Stimulated activated CD8-positive, alpha-beta memory T cell treated with anti-CD3 and anti-CD28 coated beads, Interleukin-4, amount 100 ng/mL, for 1 hour (primary cell): ENCODE data around the gene B3GALNT1.
"Not testable (repeated sequence)": the region's sequence is repeated elsewhere in the genome, so short reads cannot be mapped to it uniquely, and the experiment has no call there.

ENCODE experiments used
- DNase-seq, 2 donors: peaks; one replicate each; pipeline ENCODE4 v3.0.0-alpha.2; 2020; ENCODE audit warnings: low read depth in 2 of 2, low spot score in 1 of 2

Gene B3GALNT1

DNA sequence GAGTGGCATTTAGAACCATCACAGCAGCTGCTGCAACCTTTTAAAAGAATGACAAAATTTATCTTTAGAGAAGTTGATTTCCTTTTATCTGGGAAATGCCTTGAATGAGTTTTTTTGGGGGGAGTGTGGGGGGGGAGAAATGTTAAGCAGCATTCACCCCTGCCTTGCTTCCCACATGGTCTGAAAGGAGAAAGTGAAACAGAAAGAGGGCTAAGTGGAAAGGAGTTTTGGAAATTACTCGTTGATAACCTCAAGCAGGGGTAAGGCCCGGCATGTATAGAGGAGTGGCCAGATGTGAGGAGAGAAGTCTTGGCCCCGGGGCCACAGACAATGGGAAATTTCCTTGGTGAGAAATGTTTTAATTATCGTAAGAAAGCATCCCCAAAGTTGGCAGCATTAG, 23.5 kb downstream of the B3GALNT1 start:
- no peak for DNase-seq

DNA sequence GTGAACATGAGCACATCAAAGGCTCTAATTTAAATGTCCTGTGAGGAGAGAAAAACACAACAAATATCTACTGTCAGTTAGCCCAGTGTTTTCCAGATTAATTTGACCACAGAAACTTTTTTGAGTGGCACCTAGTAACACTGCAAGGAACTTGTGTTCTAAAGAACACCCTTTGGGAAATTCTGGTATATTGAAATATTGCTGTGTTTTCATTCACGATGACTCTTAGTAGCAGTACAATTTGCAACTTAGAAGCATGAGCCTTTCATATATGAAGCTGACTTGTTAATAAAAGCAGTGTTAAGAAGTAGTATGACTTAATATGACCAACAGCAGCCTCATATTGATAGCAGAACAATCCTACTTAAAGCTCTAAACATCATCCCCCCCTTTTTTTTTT, 32.0 kb downstream of the B3GALNT1 start:
- DNase-seq: no peak

DNA sequence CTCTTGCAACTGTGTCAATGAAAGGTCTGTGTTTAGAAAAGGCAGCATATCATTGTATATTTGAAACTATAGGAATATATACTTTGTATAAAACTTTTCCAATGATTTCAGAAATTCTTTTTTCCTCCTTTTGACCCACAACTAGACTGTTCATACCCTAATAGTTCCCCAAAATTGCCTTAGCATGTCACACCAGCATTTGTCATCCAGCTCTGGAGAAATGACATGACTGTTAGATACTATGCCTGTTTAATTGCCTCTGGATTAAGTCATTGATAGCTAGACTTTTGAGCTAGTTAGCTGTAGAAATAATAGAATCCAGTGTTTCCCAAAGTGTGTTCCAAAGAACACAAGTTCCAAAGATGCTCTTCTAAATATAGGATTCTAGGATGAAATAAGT, 32.4 kb downstream of the B3GALNT1 start:
- DNase-seq: no peak

DNA sequence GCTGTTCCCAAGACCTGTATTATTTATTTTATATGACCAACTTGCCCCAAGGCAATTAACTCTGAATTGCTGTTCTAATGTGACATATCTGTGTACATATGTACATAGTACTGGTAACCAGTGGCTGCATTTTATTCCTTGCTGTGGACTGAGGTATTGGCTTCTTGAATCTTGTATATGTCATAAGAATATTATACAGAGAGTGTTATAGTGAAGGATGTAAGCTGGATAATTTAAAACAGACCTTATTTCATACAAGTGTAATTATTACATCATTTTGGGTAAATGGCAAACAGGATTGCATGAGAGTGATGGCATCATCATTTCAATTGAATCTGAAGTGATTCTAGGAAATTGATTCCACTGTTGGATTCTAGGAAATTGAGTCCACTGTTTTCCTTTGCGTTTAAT, 32.9 kb downstream of the B3GALNT1 start:
- no peak for DNase-seq

DNA sequence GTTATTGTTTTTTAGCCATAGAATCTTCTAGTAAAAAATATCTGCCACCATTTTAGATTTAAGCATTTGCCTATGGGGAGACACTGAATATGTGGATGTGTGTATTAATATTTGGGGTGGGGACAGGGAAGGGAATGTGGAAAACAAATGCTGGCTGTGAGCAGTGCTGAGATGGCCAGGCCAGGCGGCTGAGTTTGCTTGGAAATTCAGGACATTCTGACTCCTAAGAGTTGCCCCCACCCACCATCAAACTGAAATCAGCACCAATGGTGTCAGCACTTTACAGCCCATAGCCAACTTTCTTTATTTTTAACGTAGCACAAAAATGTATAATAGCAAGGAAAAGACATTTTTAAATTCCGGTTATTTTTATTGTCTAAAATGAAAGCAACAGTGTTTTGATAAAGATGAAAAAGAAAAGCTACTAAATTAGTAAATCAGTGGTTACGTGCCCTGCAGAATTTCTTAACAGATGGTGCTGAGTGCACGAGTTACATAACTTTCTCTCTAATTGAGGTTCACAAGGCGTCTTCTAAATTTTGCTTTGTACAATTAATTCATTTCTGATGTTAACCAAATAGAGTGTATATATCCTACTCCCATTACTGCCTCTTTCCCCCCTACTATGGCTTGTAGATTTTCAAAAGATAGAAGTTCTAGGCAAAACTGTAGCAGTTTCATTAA, 34.0 kb downstream of the B3GALNT1 start:
- DNase-seq: no peak

DNA sequence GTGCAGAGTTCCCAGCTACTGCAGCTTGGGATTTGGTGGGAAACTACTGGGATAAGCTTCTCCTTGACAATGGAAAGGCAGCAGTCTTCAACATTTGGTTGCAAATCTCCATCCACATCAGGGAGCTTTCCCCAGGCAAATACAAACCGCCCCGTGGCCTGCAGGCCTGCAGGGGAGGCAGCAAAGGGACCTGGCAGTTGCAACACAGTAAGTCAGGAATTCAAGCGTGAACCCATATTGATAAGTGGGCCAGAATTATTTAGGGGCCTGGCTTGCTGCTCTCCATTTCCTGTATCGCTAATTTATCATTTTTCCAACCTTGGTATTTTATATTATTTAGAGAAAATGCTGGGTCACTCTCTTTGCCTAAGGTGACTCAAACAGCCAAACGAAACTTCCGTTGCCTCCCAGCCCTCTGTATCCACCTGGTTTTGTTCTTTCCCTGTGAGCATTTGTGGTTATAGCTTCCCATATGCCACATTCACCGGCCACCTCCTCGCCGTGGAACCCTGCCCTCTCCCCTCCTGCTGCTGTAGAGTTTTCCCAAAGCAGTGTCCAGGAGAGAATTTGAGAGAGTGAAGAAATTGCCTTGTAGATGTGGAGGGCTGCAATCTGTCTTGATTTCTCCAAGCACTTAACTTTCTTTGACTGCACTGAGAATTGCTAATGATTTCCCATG, 34.8 kb downstream of the B3GALNT1 start:
- no peak for DNase-seq

DNA sequence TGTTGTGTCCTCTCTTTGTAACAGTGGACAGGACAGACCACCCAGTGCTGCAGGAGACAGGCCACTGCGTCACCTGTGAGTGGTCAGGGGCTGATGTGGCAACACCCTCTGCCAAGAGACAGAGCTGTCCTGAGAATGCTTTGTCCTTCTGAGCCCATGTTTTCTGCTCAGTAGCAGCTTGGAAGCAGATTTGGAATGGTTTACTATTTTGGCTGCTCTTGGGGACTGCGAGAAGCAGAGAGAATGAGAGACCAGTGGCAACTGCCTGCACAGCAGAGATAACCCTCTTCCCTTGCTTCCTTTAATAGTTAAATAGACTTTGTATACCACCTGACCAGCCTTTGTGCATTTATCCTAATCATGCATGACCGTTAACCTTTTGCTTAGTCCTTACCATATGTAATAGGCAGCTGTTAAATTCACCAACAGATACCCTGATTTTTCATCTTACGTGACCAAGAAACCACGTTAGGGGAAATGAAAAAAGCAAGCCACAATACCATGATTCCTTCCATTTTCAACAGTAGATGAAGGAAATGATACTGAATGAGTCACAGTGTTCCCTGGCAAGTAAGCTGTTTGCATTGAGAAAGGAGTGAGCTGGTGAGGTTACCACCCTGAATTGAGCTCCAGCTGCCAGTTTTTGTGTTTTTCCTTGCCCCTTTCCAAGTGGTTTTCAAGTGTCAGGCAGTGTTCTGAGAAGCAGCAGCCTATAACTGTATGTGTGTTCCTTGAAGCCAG, 35.5 kb downstream of the B3GALNT1 start:
- DNase-seq: no peak

DNA sequence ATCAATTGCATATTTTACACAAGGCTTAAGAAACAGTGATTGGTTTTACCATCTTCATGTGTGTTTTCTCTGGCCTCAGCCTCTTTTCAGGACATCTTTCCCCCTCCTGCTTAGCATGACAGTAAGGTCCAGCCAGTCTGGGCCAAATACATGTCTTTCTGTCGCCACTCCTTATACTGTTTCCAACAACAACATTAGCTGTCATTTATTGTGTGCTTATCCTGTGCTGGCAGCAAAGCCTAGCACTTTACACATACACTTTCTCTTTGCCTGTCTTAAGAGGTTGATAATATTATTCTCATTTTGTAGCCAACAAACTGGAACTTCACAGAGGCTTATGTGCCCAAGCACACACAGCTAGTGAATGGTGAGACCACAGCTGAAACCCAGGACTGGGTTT, 37.8 kb downstream of the B3GALNT1 start:
- DNase-seq: no peak

DNA sequence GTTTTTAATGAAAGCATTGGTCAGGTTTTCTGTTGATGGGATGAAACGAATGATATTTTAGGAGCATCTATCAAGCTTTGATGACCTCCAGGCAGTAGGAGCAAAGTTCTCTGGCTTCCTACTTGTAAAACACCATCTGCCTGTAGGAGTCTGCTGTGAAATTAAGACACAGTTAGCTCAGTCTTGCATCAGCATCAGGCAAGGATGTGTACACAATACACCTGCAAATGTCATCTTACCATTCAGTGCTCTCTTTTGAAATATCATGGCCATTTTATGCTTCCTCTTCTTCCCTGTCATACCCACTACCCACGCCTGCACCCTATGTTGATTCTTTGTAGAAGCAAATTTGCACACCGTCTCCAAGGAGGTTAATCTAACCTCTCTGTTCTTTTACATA, 38.2 kb downstream of the B3GALNT1 start:
- DNase-seq: no peak

DNA sequence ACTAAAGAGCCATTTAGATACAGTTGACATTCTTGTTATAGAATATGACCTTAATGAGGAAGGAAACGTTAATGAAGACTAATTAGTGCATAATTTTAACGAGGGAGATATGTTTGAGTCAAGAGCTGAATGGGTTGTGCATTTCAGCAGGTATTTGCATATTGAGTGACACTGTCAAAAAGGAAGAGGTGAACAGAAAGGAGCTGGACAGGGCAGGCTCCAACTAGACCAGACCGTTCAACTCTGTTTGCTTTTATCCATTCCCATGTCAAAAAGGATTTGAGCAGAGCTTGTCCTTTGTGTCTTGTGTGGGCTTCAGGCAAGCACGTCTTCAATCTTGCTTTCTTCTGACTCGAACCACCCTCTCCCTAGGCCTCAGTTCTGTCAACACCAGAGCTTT, 40.7 kb downstream of the B3GALNT1 start:
- no peak for DNase-seq

DNA sequence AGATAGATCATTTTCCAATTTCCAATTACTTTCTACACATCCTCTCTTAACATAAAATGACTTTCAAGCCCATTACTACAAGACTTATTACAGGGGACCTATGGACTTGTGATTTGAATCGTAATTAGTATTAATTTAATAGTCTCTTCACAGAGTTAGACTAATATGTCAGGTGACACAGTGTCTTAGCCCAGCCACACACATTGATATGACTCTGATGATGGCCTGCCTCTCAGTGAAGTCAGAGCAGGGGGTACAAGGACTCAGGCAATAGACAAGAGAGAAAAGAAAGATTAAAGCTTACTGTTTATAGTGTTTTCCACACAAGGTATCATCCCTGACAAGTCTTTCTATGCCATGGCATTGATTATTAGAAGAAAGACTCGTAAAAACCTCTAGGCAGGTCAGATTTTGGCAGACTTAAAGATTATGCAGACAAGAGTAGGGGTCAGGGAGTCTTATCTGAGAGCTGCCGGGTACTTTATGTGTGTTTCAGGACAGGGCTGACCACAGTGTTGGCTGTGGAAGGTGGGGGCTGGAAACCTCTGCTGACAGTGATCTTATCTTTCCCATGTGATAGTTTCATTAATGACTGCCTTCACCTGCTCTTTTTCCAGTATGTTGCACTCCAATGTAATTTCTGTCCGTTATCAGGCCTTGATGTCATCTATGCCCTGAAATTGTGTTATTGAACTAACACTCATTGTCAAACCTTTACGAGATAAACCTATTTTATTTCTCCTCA, 50.1 kb downstream of the B3GALNT1 start:
- DNase-seq: no peak

DNA sequence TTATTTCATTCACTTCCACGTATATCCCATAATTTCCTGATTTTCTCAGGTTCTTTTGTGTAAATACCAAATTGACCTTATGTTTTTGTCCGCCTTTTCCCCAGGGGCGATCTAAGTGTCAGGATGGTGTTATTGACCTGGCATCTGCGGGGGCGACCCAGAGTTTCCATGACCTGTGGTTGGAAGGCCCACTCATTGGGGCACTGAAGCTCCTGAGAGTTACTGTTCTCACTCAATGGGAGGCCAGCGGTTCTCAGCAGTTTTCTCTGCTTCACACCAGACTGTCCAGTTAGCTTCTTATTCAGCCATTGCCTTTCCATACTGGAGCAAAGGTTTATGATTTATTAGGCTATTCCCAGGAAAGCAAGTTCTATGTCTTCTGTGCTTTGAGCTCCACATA, 53.3 kb downstream of the B3GALNT1 start:
- DNase-seq: no peak

DNA sequence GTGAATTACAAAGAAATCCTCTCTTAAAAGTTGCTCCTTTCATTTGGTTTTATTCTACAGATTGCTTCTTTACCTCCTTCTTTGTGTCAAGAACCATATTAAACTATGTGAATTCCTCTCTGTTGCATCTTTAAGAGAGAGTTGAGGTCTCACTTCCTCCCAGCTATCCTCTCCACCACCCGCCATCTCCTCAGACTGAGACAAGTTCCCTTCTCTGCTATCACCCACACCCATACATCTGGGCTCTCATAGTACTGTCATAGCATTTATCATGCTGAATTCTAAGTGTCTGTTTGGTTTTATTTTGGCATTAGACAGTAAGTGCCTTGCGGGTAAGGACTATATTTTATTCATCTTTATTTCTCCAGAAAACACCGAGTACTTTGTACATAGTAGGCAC, 54.2 kb downstream of the B3GALNT1 start:
- DNase-seq: no peak

DNA sequence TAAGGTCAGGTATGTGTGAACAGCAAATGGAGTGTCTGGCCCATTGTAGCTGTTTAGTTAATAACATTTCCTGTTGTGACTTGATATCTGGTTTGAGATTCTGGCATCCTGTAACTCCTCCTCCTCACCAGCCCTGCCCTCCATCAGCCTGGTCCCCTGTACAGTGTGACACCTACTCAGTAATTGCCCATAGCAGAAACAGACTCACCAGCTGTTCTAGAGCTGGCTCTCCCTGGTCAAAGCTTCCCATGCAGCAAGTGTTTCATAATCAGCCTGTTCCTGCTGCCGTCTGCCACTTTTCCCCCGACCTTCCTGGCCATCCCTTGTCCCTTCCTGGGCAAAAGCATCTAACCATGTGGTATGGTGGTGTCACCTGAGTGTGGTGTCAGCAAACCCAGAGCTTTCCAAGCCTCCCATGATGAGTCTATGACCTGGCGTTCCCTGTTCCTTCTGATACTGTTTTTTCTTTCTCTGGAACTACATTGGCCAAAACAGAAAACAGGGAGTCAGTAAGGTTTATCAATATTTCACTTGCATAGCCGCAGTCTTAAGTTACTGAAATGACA, 55.4 kb downstream of the B3GALNT1 start:
- DNase-seq: no peak

DNA sequence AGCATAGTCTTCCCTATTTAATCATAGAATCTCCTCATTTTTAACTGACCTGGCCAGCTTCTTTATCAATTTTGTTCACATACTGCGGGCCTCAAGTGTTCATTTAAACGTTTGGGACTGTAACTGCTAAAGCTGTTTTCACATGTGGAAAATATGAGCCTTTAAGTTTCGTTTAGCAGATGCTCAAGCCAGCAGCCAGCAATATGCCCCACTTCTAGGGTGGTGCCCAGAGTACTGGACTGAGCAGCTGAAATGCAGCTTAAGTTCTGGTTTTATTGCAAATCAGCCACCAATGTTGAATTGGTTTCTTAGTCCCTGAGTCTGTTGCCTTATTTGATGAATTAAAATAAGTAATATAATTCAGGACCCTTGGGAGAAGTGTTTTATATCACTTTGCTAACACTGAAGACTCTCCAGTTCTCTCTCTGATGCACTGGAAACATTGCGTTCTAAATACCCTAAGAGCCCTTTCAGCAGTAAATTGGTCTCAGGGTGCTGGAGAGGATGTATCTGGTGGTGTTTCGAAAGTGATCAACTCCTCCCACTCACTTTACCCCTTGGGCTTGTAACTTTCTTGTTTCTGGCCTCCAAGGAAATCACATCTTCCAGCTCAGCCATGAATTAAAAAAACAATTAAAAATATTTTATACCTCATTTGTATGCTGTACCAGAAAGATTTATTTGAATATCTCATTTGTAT, 61.7 kb downstream of the B3GALNT1 start:
- no peak for DNase-seq

DNA sequence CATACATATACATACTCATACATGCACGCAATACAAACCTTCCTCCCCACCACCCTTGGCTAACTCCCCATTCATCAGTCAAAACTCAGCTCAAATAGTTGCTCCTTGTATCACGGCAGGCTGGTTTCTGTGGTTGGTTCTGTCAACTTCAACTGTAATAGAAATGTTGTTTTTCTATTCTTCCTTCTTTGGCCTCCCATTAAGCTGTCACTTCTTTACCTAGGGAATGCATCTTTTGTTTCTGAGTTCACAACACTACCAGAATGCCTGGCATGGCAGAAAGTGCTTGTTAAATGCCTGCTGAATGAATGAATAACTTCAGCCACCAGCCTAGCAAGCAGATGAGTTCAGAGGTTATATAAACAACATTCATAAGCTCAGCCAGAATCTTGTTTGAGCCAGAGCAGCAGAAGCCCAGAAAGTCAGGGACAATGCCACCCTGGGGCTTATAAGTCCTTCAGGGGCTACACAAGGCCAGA, 63.1 kb downstream of the B3GALNT1 start:
- DNase-seq: no peak

DNA sequence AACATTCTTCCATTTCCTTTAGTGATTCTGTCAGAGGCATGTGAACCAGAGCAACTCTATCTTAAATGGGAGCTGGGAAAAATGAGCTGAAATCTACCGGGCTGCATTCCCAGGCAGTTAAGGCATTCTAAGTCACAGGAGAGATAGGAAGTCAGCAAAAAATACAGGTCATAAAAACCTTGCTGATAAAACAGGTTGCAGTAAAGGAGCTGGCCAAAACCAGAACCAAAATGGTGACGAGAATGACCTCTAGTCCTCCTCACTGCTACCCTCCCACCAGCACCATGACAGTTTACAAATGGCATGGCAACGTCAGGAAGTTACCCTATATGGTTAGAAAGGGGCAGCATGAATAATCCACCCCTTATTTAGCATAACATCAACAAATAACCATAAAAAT, 66.4 kb downstream of the B3GALNT1 start:
- DNase-seq: no peak

DNA sequence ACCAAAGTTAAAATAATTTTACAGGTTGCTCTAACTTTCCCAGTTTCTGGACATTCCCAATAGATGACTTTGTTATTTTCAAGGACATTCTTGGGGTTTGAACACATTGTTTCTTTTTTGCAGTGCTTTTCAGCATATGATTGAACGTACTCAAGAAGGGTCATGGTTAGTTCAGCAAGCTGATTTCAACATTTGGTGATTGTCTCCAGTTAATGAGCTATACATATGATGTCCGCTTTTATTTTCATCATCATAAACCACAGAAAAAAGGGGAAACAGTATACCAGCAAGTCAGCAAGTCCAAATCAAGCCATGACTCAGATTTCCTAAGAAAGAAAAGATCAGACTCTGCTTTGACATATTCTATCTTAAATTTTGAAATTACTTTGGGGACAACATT, 69.4 kb downstream of the B3GALNT1 start:
- DNase-seq: no peak

DNA sequence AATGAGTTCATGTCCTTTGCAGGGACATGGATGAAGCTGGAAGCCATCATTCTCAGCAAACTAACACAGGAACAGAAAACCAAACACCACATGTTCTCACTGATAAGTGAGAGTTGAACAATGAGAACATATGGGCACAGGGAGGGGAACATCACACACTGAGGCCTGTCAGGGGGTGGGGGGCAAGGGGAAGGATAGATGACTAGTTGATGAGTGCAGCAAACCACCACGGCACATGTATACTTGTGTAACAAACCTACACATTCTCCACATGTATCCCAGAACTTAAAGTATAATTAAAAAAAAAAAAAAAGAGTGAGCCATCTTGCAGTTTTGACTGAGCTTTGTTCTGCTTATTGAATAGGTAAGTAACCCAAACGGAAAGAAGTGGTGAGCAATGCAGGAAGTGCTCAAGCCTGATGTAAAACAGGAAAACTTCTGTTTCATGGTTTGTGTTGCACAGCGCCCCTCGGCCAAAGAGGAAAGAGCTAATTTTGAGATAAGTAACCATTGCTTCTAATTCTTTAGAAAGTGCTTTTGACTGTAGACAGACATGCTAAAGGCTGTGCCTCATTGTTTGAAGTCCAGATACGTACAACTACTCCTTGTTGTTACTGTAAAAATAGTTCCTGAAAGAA, 70.1 kb downstream of the B3GALNT1 start:
- DNase-seq: not testable (repeated sequence)
